CD4-positive, CD25-positive, alpha-beta regulatory T cell (primary cell): ENCODE results near the gene FCHSD2. TPM values are rescaled to one million over a fixed set of nuclear protein-coding genes. Genes with fewer than 3 reads are reported as not detected.
A peak's percentile ranks its signal among the peaks of the same experiment; 100 is the strongest.

Source experiments
- ATAC-seq, 2 donors: fragments of 150-1000 bp; cut with Tn5 transposase; one replicate each; pipeline ENCODE4 v1.10.0; 2021; ENCODE audit warnings: low read depth in 2 of 2, moderate number of reproducible peaks in 2 of 2, moderate library complexity in 1 of 2
- DNase-seq, 3 donors: peaks; one replicate each; pipeline versions ENCODE4 v3.0.0 to v3.0.0-alpha.2; 2012 to 2022; ENCODE audit warnings: mixed read lengths in 1 of 3
- H3K27ac ChIP-seq: one replicate; pipeline ENCODE4 v1.7.0; 2013; ENCODE audit warnings: mild to moderate bottlenecking, low read length; ENCODE audit not compliant: insufficient read depth, poor library complexity, severe bottlenecking
- H3K27me3 ChIP-seq: one replicate; pipeline ENCODE4 v1.7.0; 2013; ENCODE audit warnings: low read length; ENCODE audit not compliant: control insufficient read depth, insufficient read depth
- H3K36me3 ChIP-seq: one replicate; pipeline ENCODE4 v1.7.0; 2013; ENCODE audit warnings: mild to moderate bottlenecking, low read length, moderate library complexity; ENCODE audit not compliant: control insufficient read depth, insufficient read depth
- H3K4me1 ChIP-seq: 2 replicates; pipeline ENCODE4 v1.7.0; 2013; ENCODE audit warnings: mild to moderate bottlenecking, low read length; ENCODE audit not compliant: insufficient read depth, control insufficient read depth, poor library complexity, severe bottlenecking
- H3K4me3 ChIP-seq: one replicate; pipeline ENCODE4 v1.7.0; 2013; ENCODE audit warnings: low read depth, mild to moderate bottlenecking, low read length, moderate library complexity
- H3K9me3 ChIP-seq, 2 experiments: 1 replicate in 1 of 2; 2 replicates in 1 of 2; pipeline ENCODE4 v1.7.0; 2013; ENCODE audit warnings: low read length in 2 of 2, mild to moderate bottlenecking in 1 of 2, moderate library complexity in 1 of 2; ENCODE audit not compliant: control insufficient read depth in 2 of 2
- H3K27ac Mint-ChIP-seq, 3 donors: one replicate each; pipeline ENCODE4 v1.8.0; 2020 to 2022; ENCODE audit warnings: mild to moderate bottlenecking in 3 of 3, mixed read lengths in 3 of 3, moderate library complexity in 2 of 3
- H3K27me3 Mint-ChIP-seq: one replicate; pipeline ENCODE4 v1.8.0; 2022; ENCODE audit warnings: mild to moderate bottlenecking, mixed read lengths
- H3K36me3 Mint-ChIP-seq: one replicate; pipeline ENCODE4 v1.8.0; 2020; ENCODE audit warnings: mixed read lengths
- H3K4me1 Mint-ChIP-seq, 4 donors: one replicate each; pipeline ENCODE4 v1.8.0; 2020 to 2022; ENCODE audit warnings: mixed read lengths in 4 of 4, mild to moderate bottlenecking in 1 of 4
- H3K4me3 Mint-ChIP-seq, 4 donors: one replicate each; pipeline ENCODE4 v1.8.0; 2020 to 2022; ENCODE audit warnings: mild to moderate bottlenecking in 4 of 4, mixed read lengths in 4 of 4, moderate library complexity in 3 of 4
- H3K9me3 Mint-ChIP-seq, 7 donors: one replicate each; pipeline ENCODE4 v1.8.0; 2020 to 2022; ENCODE audit warnings: mixed read lengths in 7 of 7, mild to moderate bottlenecking in 3 of 7, moderate library complexity in 2 of 7
- polyA plus RNA-seq, 4 donors: library from polyadenylated mRNA; unstranded; fragments of 300-500 nt; fragmentation: Illumina TruSeq; gene quantifications; one replicate each; pipeline ENCODE4 v1.2.3, GENCODE V29; 2021
- total RNA-seq: library from RNA; stranded (reverse); gene quantifications from one replicate; pipeline ENCODE4 v1.2.3, GENCODE V29; 2022

The FCHSD2 gene
- total and polyA plus RNA-seq, 5 donors from 2014 or later: 13.5 to 56.6 (median 19.6) TPM

GRCh38 chr11:73170140-73170539 is 28.0 kb upstream of the FCHSD2 start:
- H3K27me3 ChIP-seq: no peaks in the 10 kb centered on the region
- Mint-ChIP-seq H3K36me3 (no peaks in the 10 kb centered on the region), H3K9me3 (no peaks in the 10 kb centered on the region), H3K4me3 (no peak overlapping the region), H3K27ac (no peak overlapping the region), H3K27me3 (peaks cover 12% of the 10 kb centered on the region), H3K4me1 (peaks cover 0 to 2% (median 0%) of the 10 kb centered on the region in 4 donors)
- no peaks in the 10 kb centered on the region for H3K4me1 ChIP-seq
- no peaks in the 10 kb centered on the region for H3K9me3 ChIP-seq
- H3K4me3 ChIP-seq: no peak overlapping the region
- no peak overlapping the region for H3K27ac ChIP-seq
- H3K36me3 ChIP-seq: no peaks in the 10 kb centered on the region
- ATAC-seq (no peak), DNase-seq (no peak)

- Mint-ChIP-seq H3K27ac (no peak overlapping the region), H3K27me3 (peaks cover 12% of the 10 kb centered on the region), H3K36me3 (no peaks in the 10 kb centered on the region), H3K4me3 (no peak overlapping the region), H3K4me1 (peaks cover 0 to 3% (median 0%) of the 10 kb centered on the region in 4 donors), H3K9me3 (no peaks in the 10 kb centered on the region)
- H3K4me3 ChIP-seq: no peak overlapping the region
- H3K27me3 ChIP-seq: no peaks in the 10 kb centered on the region
- DNase-seq (no peak), ATAC-seq (no peak)
- no peaks in the 10 kb centered on the region for H3K4me1 ChIP-seq
- no peaks in the 10 kb centered on the region for H3K9me3 ChIP-seq
- H3K36me3 ChIP-seq: no peaks in the 10 kb centered on the region
- no peak overlapping the region for H3K27ac ChIP-seq
These were observed 26.9 kb upstream of the FCHSD2 start for GRCh38 chr11:73168925-73169579.

GRCh38 chr11:73167363-73167954 is 25.3 kb upstream of the FCHSD2 start:
- no peak for ATAC-seq

GRCh38 chr11:73164803-73165540 is 22.9 kb upstream of the FCHSD2 start:
- Mint-ChIP-seq H3K9me3 (peaks cover 0 to 1% (median 0%) of the 10 kb centered on the region in 7 donors), H3K4me3 (no peak overlapping the region), H3K4me1 (peaks cover 0 to 3% (median 0%) of the 10 kb centered on the region in 4 donors), H3K27ac (no peak overlapping the region), H3K27me3 (peaks cover 12% of the 10 kb centered on the region), H3K36me3 (no peaks in the 10 kb centered on the region)
- Histone ChIP-seq H3K27ac (no peak overlapping the region), H3K36me3 (no peaks in the 10 kb centered on the region), H3K27me3 (no peaks in the 10 kb centered on the region), H3K9me3 (no peaks in the 10 kb centered on the region), H3K4me3 (no peak overlapping the region), H3K4me1 (no peaks in the 10 kb centered on the region)
- ATAC-seq (no peak), DNase-seq (no peak)

More at GRCh38 chr11:73167363-73167954, 25.3 kb upstream of the FCHSD2 start:
- H3K4me3 ChIP-seq: no peak overlapping the region
- no peak overlapping the region for H3K27ac ChIP-seq
- no peaks in the 10 kb centered on the region for H3K9me3 ChIP-seq
- Mint-ChIP-seq H3K4me1 (peaks cover 0 to 3% (median 0%) of the 10 kb centered on the region in 4 donors), H3K36me3 (no peaks in the 10 kb centered on the region), H3K27me3 (peaks cover 12% of the 10 kb centered on the region), H3K27ac (no peak overlapping the region), H3K9me3 (no peaks in the 10 kb centered on the region), H3K4me3 (no peak overlapping the region)
- no peaks in the 10 kb centered on the region for H3K4me1 ChIP-seq
- H3K36me3 ChIP-seq: no peaks in the 10 kb centered on the region
- no peak for DNase-seq
- H3K27me3 ChIP-seq: no peaks in the 10 kb centered on the region

GRCh38 chr11:73163638-73164174 is 21.6 kb upstream of the FCHSD2 start:
- no peak overlapping the region for H3K27ac ChIP-seq
- H3K36me3 Mint-ChIP-seq: no peaks in the 10 kb centered on the region
- no peaks in the 10 kb centered on the region for H3K36me3 ChIP-seq
- no peaks in the 10 kb centered on the region for H3K27me3 ChIP-seq
- peaks cover 0 to 1% (median 0%) of the 10 kb centered on the region in 7 donors for H3K9me3 Mint-ChIP-seq
- ATAC-seq (no peak), DNase-seq (no peak)
- no peak overlapping the region for H3K4me3 Mint-ChIP-seq
- H3K4me3 ChIP-seq: no peak overlapping the region
- H3K27me3 Mint-ChIP-seq: peaks cover 12% of the 10 kb centered on the region
- H3K9me3 ChIP-seq: no peaks in the 10 kb centered on the region
- H3K27ac Mint-ChIP-seq: no peak overlapping the region
- H3K4me1 ChIP-seq: no peaks in the 10 kb centered on the region
- peaks cover 0 to 6% (median 0%) of the 10 kb centered on the region in 4 donors for H3K4me1 Mint-ChIP-seq

GRCh38 chr11:73162196-73162740 is 20.1 kb upstream of the FCHSD2 start:
- Histone ChIP-seq H3K36me3 (no peaks in the 10 kb centered on the region), H3K27me3 (no peaks in the 10 kb centered on the region), H3K4me3 (no peak overlapping the region), H3K9me3 (no peaks in the 10 kb centered on the region), H3K4me1 (peaks cover 7% of the 10 kb centered on the region), H3K27ac (no peak overlapping the region)
- no peaks in the 10 kb centered on the region for H3K36me3 Mint-ChIP-seq
- H3K4me1 Mint-ChIP-seq: peaks cover 0 to 10% (median 4%) of the 10 kb centered on the region in 4 donors
- peaks cover 6% of the 10 kb centered on the region for H3K27me3 Mint-ChIP-seq
- H3K27ac Mint-ChIP-seq: no peak overlapping the region
- peaks cover 0 to 1% (median 0%) of the 10 kb centered on the region in 7 donors for H3K9me3 Mint-ChIP-seq
- H3K4me3 Mint-ChIP-seq: no peak overlapping the region
- ATAC-seq (no peak), DNase-seq (no peak)

- ATAC-seq (no peak), DNase-seq (no peak)
- Mint-ChIP-seq H3K36me3 (no peaks in the 10 kb centered on the region), H3K27me3 (no peaks in the 10 kb centered on the region), H3K4me3 (no peak overlapping the region), H3K27ac (peak overlapping the region in 1 of 3 donors; percentile 33), H3K4me1 (peaks cover 0 to 29% (median 8%) of the 10 kb centered on the region in 4 donors), H3K9me3 (peaks cover 0 to 2% (median 0%) of the 10 kb centered on the region in 7 donors)
- Histone ChIP-seq H3K27me3 (no peaks in the 10 kb centered on the region), H3K36me3 (no peaks in the 10 kb centered on the region), H3K4me3 (no peak overlapping the region), H3K4me1 (peaks cover 11% of the 10 kb centered on the region), H3K9me3 (no peaks in the 10 kb centered on the region), H3K27ac (no peak overlapping the region)
These were observed 18.1 kb upstream of the FCHSD2 start for GRCh38 chr11:73160005-73160760.
